DND-41 (cell line): ENCODE data around the gene RAP2C.
A peak's percentile ranks its signal among the peaks of the same experiment; 100 is the strongest.

Source experiments
- ATAC-seq: fragments of 200-7000 bp; cut with Tn5 transposase; 3 replicates; pipeline ENCODE4 v1.9.1; 2021; ENCODE audit warnings: low read depth; ENCODE audit not compliant: insufficient read depth
- DNase-seq: peaks from one replicate; pipeline ENCODE4 v3.0.0-alpha.2; 2020
- H2AFZ ChIP-seq: 2 replicates; pipeline ENCODE4 v1.6.0; 2012; ENCODE audit warnings: low read depth, low read length
- H3K27ac ChIP-seq: 2 replicates; pipeline ENCODE4 v1.5.1; 2012; ENCODE audit warnings: low read length, inconsistent platforms
- H3K27me3 ChIP-seq: fragments of 200-600 bp; sonication (generic); 2 replicates; pipeline ENCODE4 v1.6.0; 2012; ENCODE audit warnings: low read length, mild to moderate bottlenecking, inconsistent platforms; ENCODE audit not compliant: insufficient read depth, poor library complexity
- H3K36me3 ChIP-seq: 2 replicates; pipeline ENCODE4 v1.5.1; 2012; ENCODE audit warnings: low read length, inconsistent platforms; ENCODE audit not compliant: insufficient read depth
- H3K4me1 ChIP-seq: 2 replicates; pipeline ENCODE4 v1.5.1; 2012; ENCODE audit warnings: mild to moderate bottlenecking, low read length; ENCODE audit not compliant: insufficient read depth
- H3K4me2 ChIP-seq: 2 replicates; pipeline ENCODE4 v1.6.0; 2012; ENCODE audit warnings: mild to moderate bottlenecking, moderate library complexity, low read length, inconsistent platforms; ENCODE audit not compliant: insufficient read depth
- H3K4me3 ChIP-seq, 2 experiments: fragments of 200-600 bp in 1 of 2; shearing (Covaris generic) in 1 of 2; 2 replicates each; pipeline ENCODE4 v1.5.1; 2012 to 2016; ENCODE audit warnings: inconsistent platforms in 2 of 2, low read length in 2 of 2, mild to moderate bottlenecking in 2 of 2, low read depth in 1 of 2, moderate library complexity in 1 of 2
- H3K79me2 ChIP-seq: 2 replicates; pipeline ENCODE4 v1.6.0; 2012; ENCODE audit warnings: low read length, inconsistent platforms; ENCODE audit not compliant: insufficient read depth
- H3K9ac ChIP-seq: 2 replicates; pipeline ENCODE4 v1.6.0; 2012; ENCODE audit warnings: low read depth, mild to moderate bottlenecking, inconsistent platforms, low read length, moderate library complexity
- H3K9me3 ChIP-seq: 2 replicates; pipeline ENCODE4 v1.5.1; 2012; ENCODE audit warnings: low read length, moderate library complexity, mild to moderate bottlenecking, inconsistent platforms; ENCODE audit not compliant: insufficient read depth, severe bottlenecking
- H4K20me1 ChIP-seq: 2 replicates; pipeline ENCODE4 v1.6.0; 2012; ENCODE audit warnings: low read length; ENCODE audit not compliant: insufficient read depth
- CTCF ChIP-seq: IDR thresholded peaks from 2 replicates; pipeline ENCODE4 v1.5.1; 2012; ENCODE audit warnings: borderline replicate concordance, low read length, moderate library complexity, mild to moderate bottlenecking; ENCODE audit not compliant: poor library complexity, severe bottlenecking; ENCODE audit errors: extremely low read depth
- EZH2 ChIP-seq: IDR thresholded peaks from 3 replicates; pipeline ENCODE4 v1.6.1; 2012; ENCODE audit warnings: borderline replicate concordance, low read depth, mild to moderate bottlenecking, moderate library complexity, low read length, inconsistent platforms; ENCODE audit not compliant: severe bottlenecking

Gene RAP2C

GRCh38 chrX:132219343-132219768 is at the start of gene RAP2C:
Gene RAP2C (minus strand): TSS chrX:132219447. CDS start chrX:132217268, 2,179 bp downstream.
- Histone ChIP-seq H3K4me3 (peak within 1 kb of the TSS; percentile 49 to 85; a peak in 3 of 4 replicates), H3K4me2 (peak within 1 kb of the TSS; percentile 73), H3K27ac (peak within 1 kb of the TSS; percentile 52), H3K36me3 (no peaks in the 10 kb centered on the region), H3K27me3 (no peaks in the 10 kb centered on the region), H3K9me3 (no peaks in the 10 kb centered on the region), H2AFZ (peak within 1 kb of the TSS; percentile 88), H3K79me2 (peaks cover 22% of the 10 kb centered on the region), H4K20me1 (no peaks in the 10 kb centered on the region), H3K9ac (peak within 1 kb of the TSS; percentile 81), H3K4me1 (peaks cover 27% of the 10 kb centered on the region)
- TF ChIP-seq EZH2 (no peak), CTCF (peak; percentile 65)
- DNase-seq = peak; percentile 57
- peak; percentile 41 for ATAC-seq

- H2AFZ ChIP-seq = no peak overlapping the region
- no peak for TF ChIP-seq EZH2
- no peak for TF ChIP-seq CTCF
Measured at GRCh38 chrX:132267392-132267791, 48.1 kb upstream of the RAP2C start.

GRCh38 chrX:132266583-132267355 is 47.5 kb upstream of the RAP2C start:
- Histone ChIP-seq H3K27me3 (no peaks in the 10 kb centered on the region), H3K36me3 (no peaks in the 10 kb centered on the region), H4K20me1 (no peaks in the 10 kb centered on the region), H3K4me3 (no peak overlapping the region), H3K27ac (no peak overlapping the region), H3K4me2 (no peak overlapping the region), H2AFZ (no peak overlapping the region), H3K79me2 (no peaks in the 10 kb centered on the region), H3K9ac (no peak overlapping the region), H3K9me3 (no peaks in the 10 kb centered on the region), H3K4me1 (no peaks in the 10 kb centered on the region)
- TF ChIP-seq CTCF (no peak), EZH2 (no peak)
- DNase-seq (no peak), ATAC-seq (no peak)

More at GRCh38 chrX:132267392-132267791, 48.1 kb upstream of the RAP2C start:
- no peak overlapping the region for H3K4me2 ChIP-seq
- no peaks in the 10 kb centered on the region for H3K9me3 ChIP-seq
- ATAC-seq = no peak
- H3K4me1 ChIP-seq = no peaks in the 10 kb centered on the region
- DNase-seq = no peak
- H3K27ac ChIP-seq = no peak overlapping the region
- no peak overlapping the region for H3K9ac ChIP-seq
- no peaks in the 10 kb centered on the region for H3K27me3 ChIP-seq
- H3K4me3 ChIP-seq = no peak overlapping the region
- H3K79me2 ChIP-seq = no peaks in the 10 kb centered on the region
- no peaks in the 10 kb centered on the region for H4K20me1 ChIP-seq
- no peaks in the 10 kb centered on the region for H3K36me3 ChIP-seq
